NCI-H345 treated with DMSO at 0.1 percent for 48 hours (cell line): ENCODE data around the gene CSTPP1.
"Not testable (repeated sequence)": the region's sequence is repeated elsewhere in the genome, so short reads cannot be mapped to it uniquely, and the experiment has no call there.

ENCODE experiments used
- DNase-seq: peaks from one replicate; lab custom pipeline; 2025; ENCODE audit not compliant: unreplicated experiment; lab: John Stamatoyannopoulos, UW

The CSTPP1 gene

GRCh38 chr11:47093541-47093940 lies 157.0 kb downstream of the CSTPP1 start:
- no peak for DNase-seq

GRCh38 chr11:47096871-47097270 lies 160.3 kb downstream of the CSTPP1 start:
- DNase-seq, result not testable (repeated sequence)

GRCh38 chr11:47098223-47098622 lies 161.7 kb downstream of the CSTPP1 start:
- DNase-seq, result not testable (repeated sequence)

GRCh38 chr11:47099214-47099917 lies 162.8 kb downstream of the CSTPP1 start:
- DNase-seq, result no peak

GRCh38 chr11:47099918-47100315 lies 163.4 kb downstream of the CSTPP1 start:
- DNase-seq, result no peak

- DNase-seq, result no peak
These were observed 164.8 kb downstream of the CSTPP1 start for GRCh38 chr11:47101406-47101805.

GRCh38 chr11:47104261-47104950 lies 167.8 kb downstream of the CSTPP1 start:
- DNase-seq, result no peak

- DNase-seq, result no peak
These were observed 169.0 kb downstream of the CSTPP1 start for GRCh38 chr11:47105541-47105940.

GRCh38 chr11:47105974-47106373 lies 169.4 kb downstream of the CSTPP1 start:
- DNase-seq, result no peak

GRCh38 chr11:47106798-47107411 lies 170.3 kb downstream of the CSTPP1 start:
- DNase-seq, result no peak

GRCh38 chr11:47107744-47108143 lies 171.2 kb downstream of the CSTPP1 start:
- no peak for DNase-seq

- no peak for DNase-seq
These were observed 171.7 kb downstream of the CSTPP1 start for GRCh38 chr11:47108214-47108613.

GRCh38 chr11:47109051-47109726 lies 172.6 kb downstream of the CSTPP1 start:
- DNase-seq, result no peak

- no peak for DNase-seq
These were observed 173.2 kb downstream of the CSTPP1 start for GRCh38 chr11:47109727-47110246.

GRCh38 chr11:47111318-47111804 lies 174.8 kb downstream of the CSTPP1 start:
- DNase-seq, result peak; percentile 98

GRCh38 chr11:47112941-47113340 lies 176.4 kb downstream of the CSTPP1 start:
- DNase-seq, result not testable (repeated sequence)

- DNase-seq, result peak; percentile 89
These were observed 182.6 kb downstream of the CSTPP1 start for GRCh38 chr11:47118958-47119688.

GRCh38 chr11:47121056-47121455 lies 184.5 kb downstream of the CSTPP1 start:
- no peak for DNase-seq

GRCh38 chr11:47121731-47122130 lies 185.2 kb downstream of the CSTPP1 start:
- no peak for DNase-seq

GRCh38 chr11:47123094-47123493 lies 186.5 kb downstream of the CSTPP1 start:
- DNase-seq, result no peak
